GM21619 (cell line): ENCODE data around the gene DCC.
"Not testable (repeated sequence)": the region's sequence is repeated elsewhere in the genome, so short reads cannot be mapped to it uniquely, and the experiment has no call there.

Experiments used
- ATAC-seq: cut with Tn5 transposase; IDR thresholded peaks from one replicate; pipeline ENCODE4 v1.9.1; 2021; ENCODE audit not compliant: unreplicated experiment

The DCC gene

DNA sequence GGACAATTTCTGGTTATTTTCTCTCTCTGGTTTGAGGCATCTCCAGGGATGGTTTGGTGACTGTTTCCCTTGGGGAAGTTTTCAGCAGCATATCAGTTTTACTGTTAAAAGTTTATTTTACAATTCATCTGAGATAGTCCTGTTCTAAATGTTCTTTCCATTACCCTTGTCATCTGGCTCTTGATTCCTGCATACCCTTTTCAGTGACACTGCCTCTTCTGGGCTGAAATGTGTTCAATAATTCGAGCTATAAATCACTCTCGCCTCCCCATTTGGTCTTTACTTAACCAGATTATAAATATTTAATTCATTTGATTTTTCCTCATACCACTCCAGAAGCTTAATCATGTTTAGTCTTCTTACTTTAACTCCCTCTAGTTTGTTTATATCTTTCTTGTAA lies 9.5 kb downstream of the DCC start:
- ATAC-seq: no peak

DNA sequence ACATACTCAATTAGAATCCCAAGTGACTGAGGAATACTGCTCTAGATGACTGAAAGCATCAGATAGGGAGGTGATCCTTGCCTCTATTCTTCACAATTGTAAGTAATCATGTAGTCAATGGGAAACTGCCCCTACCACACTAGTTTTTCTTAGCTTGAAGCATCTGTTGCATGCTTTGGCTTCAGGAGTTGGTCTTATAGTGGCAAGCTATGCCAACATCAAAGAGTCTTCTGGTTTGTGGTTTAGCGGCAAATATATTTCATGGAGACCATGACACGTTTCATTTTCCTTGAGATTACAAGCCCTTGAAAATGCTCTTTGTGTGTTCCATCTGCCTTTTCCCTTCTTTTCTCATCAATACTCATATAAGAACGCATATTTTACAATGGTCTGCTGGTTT lies 12.9 kb downstream of the DCC start:
- no peak for ATAC-seq

DNA sequence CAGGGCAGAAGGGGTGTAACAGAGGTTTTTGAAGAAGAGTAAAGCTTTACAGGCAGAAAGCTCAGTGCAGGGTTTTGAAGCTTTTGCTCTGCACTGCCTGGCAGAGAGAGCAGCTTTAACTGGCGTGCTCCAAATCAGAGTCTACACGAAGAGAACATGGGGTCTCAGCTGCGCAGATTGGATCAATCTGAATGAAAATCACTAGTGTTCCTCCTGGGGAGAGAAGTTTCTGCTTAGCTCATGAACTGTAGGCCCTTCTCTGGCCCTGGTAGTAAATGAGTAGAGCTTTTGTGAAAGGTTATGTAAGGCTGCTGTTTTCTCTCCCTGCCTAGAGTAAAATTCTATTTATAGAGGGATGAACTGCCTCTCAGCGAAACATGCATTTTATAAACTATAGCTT lies 13.6 kb downstream of the DCC start:
- no peak for ATAC-seq

DNA sequence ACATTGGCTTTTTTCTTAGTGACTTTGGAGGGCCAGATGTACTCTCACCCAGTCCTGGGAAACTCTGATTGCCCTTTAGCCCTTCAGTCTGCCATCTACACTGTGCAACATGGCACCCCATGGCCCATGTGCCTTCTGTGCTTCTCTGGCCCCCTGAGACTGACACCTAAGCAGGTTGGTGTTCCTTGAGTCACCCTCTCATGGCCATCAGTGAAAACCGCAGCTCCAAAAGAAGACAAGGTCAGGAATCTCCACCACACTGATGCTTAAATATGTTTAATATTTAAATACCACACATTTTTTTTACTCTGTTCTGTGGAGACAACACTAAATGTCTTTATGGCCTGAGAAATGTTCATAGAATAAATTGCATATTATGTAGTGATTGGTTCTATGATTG lies 23.9 kb downstream of the DCC start:
- ATAC-seq: no peak

DNA sequence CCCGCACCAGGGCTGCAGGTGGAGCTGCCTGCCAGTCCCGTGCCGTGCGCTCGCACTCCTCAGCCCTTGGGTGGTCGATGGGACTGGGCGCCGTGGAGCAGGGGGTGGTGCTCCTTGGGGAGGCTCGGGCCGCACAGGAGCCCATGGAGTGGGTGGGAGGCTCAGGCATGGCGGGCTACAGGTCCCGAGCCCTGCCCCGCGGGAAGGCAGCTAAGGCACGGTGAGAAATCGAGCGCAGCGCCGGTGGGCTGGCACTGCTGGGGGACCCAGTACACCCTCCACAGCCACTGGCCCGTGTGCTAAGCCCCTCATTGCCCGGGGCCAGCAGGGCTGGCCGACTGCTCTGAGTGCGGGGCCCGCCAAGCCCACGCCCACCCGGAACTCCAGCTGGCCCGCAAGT lies 26.9 kb downstream of the DCC start:
- not testable (repeated sequence) for ATAC-seq

DNA sequence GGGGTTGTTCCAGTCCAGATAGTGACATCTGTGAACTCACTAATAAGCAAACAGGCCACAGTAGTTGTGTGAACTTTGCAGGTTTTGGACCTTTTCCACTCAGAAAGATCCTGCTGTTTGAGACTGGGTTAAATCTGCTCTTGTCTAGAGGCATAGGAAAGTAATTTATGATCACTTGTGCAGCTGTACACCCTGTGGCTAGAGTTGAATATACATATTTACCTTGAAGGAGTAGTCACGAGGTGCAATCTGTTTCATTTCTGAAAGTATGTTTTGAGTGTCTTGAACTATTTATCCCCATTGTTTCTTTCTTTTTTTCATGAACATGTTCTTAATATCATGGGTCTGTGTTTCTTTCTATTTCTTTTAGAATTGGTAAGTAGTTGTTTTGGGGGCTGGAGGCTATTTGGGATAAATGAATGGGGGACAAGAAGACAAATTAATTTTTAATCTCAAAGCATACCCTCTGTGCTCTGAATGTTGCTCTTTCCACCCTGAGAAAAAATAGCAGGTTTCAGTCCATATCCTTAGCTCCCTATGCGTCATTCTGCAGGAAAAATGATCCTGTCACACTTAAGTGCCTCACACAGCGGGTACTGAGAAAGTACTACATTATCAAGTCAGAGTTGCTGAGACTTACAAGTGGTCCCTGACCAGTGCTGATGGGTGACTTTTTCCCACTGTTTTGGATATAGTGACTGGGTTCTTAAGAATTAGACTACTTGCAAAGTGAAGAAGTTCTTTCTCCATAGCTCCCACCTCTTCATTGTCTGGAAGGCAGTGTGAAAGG lies 28.2 kb downstream of the DCC start:
- no peak for ATAC-seq

DNA sequence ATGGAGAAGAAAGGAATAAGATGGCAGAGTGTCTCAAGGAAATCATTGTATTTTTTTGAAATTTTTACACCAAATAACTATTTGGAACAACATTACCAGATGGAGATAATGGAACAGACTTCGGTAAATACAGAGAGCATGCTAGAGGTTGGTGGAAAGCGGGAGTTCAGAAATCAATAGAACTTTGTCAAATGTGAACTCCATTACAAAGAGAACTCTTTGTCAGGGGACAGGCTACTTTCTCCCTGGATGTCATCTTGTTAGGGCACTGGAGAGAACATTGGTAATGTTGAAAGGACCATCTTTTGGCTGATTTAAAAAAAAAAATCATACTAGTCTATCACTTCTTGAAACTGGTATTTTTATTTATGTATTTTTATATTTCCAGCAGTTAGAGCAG lies 30.8 kb downstream of the DCC start:
- no peak for ATAC-seq

DNA sequence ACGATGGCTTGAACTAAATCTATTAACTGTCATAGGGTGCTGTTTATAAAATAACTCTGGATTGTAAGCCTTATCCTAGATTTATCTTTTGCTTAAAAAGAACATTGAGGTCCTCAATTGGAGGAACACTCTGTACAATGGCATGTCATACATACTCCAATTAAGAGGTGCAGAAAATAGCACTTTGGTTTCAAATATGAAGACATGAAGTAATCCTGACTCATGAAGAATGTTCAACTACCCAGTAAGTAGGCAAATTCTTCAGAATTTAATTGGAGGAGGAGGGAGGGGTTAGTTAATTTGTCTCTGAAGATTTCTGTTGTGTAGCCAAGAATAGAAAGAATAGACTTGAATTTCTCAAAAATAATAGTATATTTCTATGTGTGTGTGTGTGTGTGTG lies 36.1 kb downstream of the DCC start:
- no peak for ATAC-seq

DNA sequence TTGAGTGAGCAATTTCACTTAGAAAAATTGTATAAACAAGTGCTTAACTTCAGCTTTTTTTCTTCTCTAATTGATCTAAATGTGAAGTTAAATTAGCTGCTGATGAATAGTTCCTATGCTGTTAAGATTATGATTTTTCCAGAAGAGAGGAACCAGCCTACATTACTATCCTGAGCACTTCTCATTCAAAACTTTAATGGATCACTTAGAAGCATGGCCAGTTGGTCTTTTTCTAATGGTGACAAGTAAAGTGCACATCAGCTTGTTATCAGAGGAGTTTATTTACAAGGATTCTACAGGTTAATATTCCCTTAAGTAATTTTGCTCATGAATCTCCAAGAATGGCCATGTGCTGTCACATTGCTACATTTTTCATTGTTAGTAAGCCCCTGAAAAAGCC lies 37.1 kb downstream of the DCC start:
- ATAC-seq: no peak

DNA sequence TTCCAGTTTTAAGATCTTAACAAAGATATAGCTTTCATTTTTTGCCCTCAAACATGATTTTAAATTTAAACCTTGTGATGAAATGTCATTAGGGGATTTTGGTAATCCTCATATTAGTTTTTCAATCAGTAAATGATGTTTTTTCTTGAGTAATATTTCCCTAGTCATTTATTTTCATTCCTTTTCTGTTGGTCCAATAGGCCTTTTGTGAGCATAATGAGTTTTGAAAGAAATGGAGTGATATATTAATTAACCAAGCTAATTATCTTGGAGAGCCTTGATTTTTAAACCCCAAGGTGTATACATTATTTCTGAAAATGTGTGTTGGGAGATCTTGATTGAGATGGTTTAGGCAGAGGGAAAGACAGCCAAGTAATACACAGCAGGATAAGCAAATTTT lies 46.3 kb downstream of the DCC start:
- ATAC-seq: no peak

DNA sequence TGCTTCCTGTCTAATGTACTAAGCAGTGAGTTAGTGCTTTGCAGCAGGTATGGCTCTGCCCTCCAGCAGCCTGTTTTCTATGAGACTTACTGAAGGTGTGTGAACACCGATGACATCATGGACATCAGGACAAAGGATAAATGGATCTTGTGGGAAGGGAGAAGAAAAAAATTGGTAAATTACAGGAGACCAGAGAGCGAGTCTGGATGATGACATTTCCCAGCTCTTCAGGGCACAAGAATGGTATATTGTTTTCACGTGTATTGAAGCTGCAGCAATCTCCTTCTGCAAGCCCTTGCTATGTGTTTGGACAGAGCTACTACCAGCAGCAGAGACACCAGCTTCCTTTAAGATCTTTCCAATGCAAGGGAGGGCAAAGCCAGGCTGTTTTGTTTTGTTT lies 47.2 kb downstream of the DCC start:
- no peak for ATAC-seq

DNA sequence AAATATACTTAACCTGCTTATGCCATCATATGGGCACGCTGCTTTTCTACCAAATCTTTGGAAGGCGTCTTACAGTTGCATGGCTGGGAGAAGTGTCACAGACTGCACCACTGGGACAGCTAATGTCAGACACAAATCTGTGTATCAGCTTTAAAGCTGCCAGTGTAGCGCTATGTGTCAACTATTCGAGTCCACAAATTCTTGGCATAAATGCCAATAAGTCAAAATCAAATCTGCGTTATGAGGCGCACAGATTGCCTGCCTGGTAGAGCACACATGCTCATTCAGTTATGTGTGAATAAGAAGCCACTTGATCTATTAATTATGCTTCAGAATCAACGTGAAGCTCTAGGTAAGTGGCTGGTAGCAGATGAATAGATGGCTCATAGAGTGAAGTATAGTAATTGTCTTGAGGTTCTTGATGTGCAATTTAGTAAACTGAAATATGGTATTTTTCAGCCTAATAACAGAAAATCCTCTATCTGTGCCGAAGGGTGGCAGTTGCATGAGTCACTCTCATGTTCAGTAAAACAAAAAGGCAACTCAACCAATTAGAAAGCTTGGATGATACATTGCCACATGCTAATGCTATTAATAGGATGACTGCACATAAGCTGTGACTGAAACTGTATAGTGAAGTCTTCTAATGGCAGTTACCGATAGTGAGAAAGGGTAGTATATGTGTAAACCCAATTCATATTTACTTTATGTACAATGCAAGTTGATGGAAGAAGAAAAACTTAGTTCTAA lies 52.0 kb downstream of the DCC start:
- peak; percentile 44 for ATAC-seq

DNA sequence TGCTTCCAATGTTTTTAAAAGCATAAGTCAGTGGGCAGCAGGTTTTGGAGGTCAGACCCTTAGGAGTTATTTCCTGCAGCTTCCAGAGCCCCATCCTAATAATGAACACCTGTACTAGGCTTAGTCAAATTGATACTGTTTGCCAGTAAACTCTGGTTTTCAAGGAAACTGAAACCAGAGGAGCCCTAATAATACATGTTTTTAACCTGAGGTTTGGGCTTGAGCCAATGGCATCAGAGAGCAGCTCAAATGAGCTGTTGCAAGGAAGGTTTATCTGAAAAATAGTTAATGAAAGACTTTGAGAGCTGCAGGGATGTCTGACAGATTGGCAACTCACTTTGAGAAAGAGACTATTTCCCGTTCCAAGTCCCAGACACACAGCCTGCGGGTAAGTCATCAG lies 54.6 kb downstream of the DCC start:
- peak; percentile 47 for ATAC-seq

DNA sequence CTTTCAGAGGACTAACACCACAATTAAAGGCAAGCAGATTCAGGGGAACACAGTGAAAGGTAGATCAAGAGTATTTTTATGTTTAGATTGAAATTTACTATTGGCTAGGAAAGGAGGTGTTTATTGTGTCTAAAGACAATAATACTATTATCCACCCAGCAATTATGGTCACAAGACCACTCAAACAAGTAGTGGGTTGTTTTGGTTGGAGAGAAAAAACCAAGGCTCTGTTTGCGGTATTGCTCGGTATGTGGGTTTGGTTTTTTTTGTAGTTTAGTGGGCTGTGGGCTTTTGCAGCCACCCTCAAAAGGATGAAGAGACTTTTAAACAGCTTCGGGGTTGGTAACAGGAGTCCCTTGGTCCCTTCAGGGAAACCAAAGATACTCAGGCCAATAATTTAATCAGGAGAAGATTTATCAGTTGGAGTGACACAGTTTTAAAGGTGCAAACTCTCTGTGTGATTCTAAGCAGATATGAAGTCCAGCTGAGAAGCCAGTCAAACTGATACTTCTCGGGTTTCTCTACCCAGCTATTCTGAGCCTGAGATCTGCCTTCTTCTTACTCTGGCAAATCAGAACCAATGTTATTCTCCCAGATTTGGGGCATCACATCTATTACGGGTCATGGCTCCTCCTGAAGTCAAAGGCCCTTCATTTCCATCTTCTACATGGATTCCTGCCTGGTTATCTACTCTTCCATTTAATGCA lies 55.3 kb downstream of the DCC start:
- peak; percentile 63 for ATAC-seq

DNA sequence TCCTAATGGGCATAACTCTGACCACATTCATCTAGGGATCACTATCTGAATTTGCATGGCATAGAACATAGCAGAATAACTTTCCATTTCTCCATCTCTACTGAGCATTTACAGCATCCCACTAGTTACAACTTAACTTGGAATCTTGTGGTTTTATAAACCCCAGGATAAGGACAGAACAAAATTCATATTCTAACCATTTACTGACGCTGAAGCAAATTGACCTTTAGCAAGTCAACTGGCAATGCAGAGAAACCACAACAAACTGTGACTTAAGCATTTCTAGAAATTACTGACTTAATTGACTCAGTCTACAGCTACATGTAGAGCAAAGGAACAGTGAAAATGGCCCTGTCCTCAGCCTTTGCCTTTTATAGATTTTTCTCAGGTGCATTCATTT lies 61.2 kb downstream of the DCC start:
- no peak for ATAC-seq

DNA sequence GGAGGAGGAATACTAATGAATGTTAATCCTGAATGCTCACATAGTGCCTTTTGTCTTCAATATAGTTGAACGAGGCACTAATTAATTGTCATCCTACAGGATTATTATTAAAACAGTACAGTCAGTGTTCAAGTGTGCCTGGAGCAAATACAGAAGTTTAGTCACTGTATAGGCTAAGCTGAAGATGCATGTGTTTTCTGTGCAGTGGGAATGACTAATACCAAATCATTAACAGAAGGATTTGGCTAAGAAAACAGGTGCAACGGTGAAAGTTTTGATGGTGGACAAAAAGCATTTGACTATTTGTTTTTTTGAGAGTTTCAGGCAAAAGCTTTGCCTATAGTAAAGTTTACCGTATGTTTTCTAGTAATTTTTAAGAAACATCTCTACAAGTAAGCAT lies 62.8 kb downstream of the DCC start:
- ATAC-seq: no peak

DNA sequence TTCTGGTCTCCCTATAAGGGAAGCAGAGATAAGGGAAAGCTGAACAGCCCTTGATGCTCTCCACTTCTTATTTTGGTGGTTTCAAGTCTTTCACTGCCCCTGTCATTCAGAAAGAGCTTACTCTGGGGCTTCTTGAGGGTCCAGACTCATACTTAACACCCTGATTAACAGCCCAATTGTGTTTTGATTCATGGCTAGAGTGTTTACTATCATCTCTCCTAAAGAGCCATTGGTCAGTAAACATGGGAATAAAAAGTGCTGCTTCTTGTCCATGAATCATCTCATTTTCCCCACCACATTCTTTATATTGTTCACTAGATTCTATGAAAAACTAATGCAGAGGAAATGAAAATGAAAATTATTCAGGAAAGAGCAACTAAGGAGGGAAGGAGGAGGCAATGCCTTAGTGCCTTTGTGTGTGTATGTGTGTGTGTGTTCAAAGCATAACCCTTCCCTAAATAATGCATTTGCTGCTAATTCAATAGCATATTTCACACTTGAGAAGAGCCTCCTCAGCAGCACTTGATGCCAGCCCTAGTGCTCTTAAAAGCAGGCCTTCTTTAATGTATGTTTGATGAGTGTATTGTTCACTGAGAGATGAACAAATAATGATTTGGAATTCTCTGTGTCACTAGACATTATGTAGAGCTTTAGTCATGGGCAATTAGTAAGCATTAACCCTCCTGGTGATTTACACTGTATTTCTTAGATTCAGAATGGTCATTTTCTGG lies 63.5 kb downstream of the DCC start:
- ATAC-seq: no peak

DNA sequence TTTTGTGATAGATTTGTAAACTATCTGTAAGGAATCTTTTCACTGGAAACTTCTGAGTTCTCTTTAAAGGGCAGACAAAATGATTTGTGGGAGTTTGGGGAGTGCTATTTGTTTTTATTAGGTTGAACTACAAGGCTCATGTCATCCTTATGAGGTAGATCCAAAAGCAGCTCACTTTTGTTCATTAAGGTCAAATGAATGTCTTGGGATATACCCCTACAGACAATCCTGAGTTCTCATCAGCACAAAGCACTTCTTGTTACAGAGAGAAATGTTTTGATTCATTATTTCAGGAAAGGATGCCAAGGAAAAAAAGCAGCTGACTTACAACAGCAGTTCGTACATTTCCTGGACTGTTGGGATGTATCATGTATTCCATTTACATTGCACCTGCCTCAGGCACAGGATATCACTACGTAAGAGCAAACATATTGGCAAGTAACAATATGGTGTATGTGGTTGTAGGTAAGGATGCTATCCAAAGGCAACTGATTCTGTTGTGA lies 68.9 kb downstream of the DCC start:
- ATAC-seq: no peak

DNA sequence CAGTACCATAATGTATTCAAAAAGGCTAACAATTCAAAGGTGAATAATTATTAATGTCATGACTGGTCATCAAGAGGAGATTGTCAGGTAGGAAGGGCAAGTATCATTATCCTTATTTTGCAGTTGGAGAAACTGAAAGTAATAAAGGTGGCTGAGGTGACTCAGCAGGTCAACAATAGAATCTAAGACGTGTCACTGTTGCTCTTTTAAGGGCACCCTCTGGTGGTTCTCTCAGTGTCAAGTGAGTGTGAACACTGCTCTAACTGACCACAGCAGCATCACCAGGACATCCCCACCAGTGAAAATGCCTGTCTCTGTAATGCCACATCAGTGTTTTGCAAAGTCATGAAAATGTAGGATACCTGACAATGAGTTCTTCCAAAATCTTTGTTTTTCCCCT lies 69.7 kb downstream of the DCC start:
- peak; percentile 95 for ATAC-seq

DNA sequence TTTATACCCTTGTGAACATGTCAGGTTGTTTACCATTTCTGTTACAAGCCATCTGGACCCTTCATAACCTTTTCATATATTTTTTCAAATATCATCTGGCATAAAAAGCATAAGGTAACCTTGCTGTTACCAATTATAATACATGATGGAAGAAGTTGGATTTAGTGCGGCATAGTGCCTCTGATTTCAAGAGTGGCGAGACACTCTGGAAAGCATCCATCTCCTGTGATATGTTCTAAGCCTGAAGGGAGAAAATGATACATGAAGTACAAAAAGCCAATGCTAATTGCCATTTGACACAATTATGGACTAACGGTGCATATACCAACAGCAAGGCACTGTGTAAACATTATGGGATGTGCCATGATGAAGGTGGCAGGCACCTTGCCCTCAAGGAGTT lies 75.1 kb downstream of the DCC start:
- no peak for ATAC-seq

DNA sequence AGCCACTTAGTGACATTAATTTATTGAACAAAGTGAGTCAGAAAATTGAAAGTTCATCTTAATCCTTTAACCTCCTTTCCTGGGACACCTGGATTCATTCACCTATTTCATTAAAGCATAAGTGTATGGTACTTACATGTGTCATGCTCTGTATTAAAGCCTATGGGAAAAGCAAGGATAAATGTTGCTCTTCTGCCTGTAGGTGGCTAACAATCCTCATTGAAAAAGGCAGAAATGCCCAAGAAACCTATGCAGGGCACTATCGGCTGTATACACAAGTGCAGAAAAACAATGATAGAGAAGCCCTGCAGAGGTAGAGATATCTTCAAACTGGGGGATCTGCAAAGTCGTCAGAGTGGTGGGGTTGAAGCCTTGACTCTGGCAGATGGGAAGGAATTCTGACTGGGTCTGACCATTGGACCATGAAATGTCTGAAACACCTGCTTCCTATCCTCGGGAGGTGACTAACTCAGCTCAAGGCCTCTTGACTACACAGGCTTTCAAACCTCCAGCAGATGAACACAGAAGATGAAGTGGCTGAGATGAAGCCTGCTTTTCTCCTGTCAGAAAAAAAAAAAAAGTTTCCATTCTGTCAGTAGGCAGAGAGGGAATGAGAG lies 83.1 kb downstream of the DCC start:
- ATAC-seq: no peak
